HG03439 (cell line): ENCODE data around the gene NOP53.
"Not testable (repeated sequence)": the region's sequence is repeated elsewhere in the genome, so short reads cannot be mapped to it uniquely, and the experiment has no call there.

ENCODE experiments used
- ATAC-seq: cut with Tn5 transposase; IDR thresholded peaks from one replicate; pipeline ENCODE4 v1.9.1; 2021; ENCODE audit warnings: mild to moderate bottlenecking, moderate library complexity; ENCODE audit not compliant: unreplicated experiment

Gene NOP53

DNA sequence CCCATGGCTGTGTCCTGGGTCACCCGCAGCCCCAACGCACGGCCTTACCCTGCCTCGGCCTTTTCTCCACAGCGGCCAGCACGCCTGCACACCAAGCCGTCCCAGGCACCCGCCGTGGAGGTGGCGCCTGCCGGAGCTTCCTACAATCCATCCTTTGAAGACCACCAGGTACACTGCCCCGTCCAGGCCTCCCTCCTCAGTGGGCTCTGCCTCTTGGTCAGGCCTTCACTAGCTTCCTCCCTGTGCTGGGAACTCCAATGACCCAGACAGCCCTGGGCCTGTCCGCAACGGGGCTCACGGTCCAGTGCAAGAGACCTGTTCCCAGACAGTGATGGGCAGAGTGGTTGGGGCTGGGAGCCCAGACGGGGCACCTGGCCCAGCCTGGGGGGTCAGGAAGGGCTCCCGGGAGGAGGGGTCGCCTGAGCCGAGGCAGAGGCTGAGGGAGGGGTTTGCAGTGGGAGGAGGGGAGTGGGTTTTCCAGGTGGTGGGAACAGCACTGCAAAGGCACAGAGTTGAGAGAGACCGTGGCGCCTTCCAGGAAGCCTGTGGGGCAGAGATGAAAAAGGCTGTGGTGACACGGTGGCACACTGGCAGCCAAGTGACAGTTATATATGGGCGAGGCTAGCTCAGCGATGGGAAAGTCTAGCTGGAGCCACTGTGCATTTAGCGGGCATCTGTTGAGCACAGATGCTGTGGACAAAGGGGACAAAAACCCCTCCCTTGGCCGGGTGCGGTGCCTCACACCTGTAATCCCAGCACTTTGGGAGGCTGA lies 7.3 kb downstream of the NOP53 start:
- no peak for ATAC-seq

DNA sequence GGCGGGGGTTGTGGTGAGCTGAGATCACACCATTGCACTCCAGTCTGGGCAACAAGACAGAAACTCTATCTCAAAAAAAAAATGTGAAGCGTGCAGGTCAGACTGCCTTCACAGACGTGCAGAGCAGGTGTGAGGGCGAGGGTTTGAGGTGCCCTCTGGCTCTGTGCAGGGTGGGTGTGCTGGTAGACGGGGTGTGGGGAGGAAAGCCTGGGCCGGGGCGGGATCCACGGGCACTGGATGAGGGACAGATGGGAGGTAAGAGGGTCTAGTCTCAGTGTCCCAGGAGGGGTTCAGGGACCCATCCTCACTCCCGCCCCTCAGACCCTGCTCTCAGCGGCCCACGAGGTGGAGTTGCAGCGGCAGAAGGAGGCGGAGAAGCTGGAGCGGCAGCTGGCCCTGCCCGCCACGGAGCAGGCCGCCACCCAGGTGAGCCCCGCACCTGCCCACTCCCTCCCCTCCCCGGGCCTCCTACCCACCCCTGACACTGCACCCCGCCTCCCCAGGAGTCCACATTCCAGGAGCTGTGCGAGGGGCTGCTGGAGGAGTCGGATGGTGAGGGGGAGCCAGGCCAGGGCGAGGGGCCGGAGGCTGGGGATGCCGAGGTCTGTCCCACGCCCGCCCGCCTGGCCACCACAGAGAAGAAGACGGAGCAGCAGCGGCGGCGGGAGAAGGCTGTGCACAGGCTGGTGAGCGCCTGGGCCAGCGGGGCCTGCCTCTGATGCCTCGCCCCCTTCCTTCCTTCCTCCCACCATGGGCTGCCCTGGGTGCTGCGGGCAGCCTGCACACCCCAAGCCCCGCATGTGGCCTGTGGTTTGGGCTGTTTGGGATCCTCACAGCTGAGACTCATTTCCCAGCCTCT lies 9.1 kb downstream of the NOP53 start:
- no peak for ATAC-seq

DNA sequence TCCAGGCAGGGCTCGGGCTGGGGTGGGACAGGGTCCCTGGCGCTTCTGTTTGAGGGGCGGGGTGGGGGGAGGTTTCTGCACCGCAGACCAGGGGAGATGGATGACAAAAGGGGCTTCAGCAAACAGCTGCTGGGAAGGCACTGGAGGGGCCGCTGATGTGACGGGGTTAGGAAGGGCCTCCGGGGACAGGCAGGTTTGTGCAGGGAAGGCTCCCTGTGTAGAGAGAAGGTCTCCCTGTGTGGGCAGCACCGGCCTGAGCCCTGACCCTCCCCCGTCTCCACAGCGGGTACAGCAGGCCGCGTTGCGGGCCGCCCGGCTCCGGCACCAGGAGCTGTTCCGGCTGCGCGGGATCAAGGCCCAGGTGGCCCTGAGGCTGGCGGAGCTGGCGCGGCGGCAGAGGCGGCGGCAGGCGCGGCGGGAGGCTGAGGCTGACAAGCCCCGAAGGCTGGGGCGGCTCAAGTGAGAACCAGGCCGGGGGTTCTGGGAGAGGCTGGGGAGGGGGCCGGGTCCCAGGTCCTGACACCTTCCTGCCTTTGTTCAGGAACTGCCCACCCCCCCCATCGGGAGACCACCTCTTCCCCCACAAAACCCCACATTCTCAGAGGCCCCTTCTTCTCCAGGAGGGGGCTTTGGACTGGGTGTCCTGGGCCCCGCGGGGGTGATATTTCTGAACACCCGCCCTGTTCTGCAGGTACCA lies 9.9 kb downstream of the NOP53 start:
- no peak for ATAC-seq

DNA sequence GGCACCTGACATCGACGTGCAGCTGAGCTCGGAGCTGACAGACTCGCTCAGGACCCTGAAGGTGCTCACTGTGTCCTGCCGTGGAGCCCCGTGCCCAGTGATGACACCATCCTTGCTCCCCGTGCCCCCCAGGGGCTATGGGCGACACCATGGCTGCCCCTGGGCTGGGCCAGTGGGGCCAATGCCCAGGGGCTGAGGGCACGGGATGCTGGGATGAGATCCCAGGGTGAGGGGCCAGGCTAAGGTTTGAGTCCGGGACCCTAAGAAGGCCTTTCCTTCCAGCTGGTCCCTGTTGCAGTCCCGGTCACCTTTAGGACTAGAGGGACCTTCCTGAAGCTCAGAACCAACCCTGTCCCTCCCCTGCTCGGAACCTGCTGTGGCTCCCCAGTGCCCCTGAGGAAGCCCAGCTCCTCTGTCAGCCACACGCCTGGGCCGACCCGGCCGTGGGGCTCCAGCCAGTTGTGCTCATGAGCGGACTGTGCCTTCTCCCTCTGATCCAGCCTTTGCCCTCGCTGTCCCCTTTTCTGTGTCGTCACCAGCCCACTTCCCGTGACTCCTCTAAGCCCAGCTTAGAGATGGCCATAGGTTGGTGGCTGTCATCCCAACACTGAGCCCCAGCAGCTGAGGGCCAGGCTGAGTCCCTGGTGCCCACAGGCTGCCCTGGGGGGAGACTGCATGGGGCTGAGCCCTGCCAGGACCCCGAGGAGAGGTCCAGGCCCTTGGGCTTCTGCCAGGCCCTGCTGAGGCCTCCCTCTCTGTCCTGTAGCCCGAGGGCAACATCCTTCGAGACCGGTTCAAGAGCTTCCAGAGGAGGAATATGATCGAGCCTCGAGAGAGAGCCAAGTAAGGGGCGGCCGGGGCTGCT lies 10.6 kb downstream of the NOP53 start:
- ATAC-seq = no peak

DNA sequence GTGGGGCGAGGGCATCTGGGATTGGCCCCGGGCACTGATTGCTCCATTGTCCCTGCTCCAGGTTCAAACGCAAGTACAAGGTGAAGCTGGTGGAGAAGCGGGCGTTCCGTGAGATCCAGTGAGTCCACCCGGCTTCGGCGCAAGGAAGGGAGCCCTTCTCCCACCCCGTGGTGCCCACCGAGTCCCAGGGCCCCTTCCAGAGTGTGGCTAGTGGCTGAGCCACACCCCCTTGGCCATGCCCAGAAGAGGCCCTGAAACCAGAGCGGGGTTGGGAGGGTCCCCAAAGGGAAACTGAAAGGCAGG lies 11.2 kb downstream of the NOP53 start:
- no peak for ATAC-seq

DNA sequence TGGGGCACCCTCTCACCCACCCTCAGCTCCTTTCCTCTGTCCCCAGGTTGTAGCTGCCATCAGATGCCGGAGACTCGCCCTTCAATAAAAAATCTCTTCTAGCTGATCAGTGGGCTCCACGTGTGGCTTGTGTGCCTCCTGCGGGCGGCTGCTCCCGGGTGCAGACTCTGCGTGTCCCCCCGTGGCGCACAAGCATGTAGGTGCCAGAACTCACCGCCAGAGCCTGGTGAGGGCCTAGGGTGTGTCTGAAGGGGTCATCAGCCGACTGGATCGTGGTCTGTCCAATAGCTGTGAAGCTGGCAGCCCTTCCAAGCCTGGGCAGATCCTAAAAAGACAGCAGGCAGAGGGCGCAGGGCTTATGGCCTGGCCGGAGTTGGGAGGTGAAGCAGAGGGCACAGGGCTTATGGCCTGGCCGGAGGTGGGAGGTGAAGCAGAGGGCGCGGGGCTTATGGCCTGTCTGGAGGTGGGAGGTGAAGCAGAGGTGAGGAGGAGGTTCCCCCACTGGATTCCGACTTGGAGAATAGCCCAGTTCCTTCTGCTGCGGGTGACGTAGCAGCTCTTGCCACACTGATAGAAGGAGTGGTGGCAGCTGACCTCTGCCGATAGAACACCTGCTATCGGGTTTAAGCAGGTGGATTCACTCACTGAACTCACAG lies 11.7 kb downstream of the NOP53 start:
- no peak for ATAC-seq

DNA sequence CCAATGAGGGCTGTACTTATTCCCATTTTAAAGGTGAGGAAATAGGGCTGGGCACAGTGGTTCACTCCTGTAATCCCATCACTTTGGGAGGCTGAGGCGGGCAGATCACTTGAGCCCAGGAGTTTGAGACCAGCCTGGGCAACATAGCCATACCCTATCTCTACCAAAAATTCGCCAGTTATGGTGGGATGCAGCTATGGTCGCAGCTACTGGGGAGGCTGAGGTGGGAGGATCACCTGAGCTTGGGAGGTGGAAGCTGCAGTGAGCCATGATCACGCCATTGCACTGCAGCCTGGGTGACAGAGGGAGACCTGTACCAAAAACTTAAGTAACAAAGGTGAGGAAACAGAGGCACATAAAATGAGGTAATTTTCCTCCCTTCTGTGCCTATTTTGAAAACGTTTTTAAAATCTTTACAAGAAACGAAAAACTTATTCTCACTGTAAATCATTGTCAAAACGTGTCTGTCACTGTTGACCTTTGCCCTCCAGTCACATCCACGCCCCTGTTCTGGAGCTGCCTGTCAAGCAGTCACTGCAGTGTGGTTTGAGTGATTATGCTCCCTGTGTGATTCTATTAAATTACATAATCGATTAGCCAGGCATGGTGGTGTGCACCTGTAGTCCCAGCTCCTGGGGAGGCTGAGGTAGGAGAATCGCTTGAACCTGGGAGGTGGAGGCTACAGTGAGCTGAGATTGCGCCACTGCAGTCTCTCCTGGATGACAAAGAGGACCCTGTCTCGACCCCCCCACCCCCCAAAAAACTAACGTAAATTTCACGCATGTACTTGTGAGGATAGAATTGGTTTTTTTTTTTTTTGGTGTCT lies 12.5 kb downstream of the NOP53 start:
- no peak for ATAC-seq

DNA sequence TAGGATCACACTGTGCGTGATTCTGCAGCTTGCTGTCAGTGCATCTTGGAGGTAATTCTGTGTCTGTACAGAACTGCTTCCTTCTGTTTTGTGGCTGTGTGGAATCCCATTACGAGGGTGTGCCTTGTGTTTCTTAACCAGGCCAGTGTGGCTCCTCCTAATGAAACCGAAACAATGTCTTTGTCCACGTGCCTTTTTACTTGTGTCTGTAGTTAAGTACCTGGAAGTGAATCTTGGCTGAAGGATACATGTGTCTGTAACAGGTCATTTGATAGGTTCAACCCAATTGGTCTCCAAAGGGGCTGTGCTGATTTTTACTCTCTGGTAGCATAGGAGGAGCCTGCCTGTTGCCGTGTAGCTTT lies 13.1 kb downstream of the NOP53 start:
- no peak for ATAC-seq

DNA sequence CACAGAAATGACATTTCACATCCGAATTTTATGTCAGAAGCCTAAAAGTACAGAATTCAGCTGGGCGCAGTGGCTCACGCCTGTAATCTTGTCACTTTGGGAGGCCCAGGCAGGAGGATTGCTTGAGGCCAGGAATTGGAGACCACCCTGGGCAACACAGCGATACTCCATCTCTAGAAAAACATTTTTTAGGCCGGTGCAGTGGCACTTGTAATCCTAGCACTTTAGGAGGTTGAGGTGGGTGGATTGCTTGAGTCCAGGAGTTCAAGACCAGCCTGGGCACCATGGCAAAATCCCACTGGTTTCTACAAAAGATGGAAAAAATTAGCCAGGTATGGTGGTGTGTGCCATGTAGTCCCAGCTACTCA lies 15.3 kb downstream of the NOP53 start:
- ATAC-seq = no peak

DNA sequence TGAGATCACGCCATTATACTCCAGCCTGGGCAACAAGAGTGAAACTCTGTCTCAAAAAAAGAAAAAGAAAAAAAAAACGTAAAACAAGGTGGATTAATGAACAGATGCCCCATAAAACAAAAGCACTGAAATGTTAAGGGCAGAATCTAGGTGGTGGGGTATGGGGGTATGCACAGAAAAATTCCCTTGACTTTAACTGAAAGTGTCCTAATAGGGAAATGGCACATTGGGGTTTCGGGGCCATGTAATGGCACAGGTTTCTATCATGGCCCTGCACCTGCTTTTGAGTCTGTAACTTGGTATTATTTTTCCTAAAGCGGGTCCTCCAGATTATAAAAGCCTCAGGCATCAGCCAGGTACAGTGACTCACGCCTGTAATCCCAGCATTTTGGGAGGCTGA lies 16.2 kb downstream of the NOP53 start:
- ATAC-seq = no peak

DNA sequence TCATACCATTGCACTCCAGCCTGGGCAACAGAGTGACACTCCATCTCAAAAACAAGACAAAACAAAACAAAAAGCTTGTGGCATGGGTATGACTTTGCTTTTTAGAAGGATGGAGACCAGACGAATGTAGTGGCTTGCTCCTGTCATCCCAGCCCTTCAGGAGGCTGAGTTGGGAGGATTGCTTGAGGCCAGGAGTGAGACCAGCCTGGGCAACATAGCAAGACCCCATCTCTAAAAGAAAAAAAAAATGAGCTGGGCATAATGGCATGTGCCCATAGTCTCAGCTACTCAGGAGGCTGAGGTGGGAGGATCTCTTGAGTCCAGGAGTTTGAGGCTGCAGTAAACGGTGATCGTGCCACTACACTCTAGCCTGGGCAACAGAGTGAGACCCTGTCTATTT lies 16.8 kb downstream of the NOP53 start:
- no peak for ATAC-seq

DNA sequence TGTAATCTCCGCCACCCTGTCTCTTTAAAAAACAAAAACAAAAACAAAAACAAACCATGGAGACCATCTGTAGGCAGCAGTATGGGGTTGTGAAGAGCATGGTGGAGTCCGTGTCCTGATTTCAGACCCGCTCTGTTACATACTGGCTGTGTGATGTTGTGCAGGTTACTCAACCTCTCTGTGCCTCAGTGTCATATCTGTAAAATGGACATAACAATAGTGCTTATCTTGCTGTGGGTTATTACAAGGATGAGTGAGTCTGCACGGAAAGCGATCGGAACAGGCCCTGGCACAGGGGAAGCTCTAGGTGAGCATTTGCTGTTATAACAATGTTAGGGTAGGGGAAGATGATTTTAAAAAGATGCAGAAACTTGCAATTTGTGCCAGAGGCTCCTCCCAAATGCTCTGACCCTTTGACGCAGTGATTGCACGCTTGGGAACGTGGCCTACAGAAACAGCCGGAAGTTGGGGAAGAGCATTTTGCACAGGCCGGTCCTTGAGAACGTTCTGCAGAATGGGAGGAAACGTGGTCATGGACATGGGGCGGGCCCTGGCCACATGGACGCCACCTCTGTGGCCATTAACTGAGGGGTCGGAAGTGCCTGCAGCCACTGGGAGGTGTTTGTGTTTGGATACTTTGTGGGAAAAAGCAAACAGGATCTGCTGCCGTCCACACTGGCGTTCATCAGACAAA lies 17.4 kb downstream of the NOP53 start:
- no peak for ATAC-seq

DNA sequence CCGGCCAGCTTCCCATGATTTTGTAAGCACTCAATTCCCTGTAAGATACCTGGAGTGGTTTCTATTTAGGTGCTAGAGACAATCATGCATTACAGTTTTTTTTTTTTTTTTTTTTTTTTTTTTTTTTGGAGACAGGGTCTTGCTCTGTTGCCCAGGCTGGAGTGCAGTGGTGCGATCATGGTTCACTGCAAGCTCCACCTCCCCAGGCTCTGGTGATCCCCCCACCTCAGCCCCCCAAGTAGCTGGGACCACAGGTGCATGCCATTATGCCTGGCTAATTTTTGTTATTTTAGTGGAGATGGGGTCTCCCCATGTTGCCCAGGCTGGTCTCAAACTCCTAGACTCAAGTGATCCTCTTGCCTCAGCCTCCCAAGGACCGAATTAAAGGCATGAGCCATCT lies 19.4 kb downstream of the NOP53 start:
- not testable (repeated sequence) for ATAC-seq

DNA sequence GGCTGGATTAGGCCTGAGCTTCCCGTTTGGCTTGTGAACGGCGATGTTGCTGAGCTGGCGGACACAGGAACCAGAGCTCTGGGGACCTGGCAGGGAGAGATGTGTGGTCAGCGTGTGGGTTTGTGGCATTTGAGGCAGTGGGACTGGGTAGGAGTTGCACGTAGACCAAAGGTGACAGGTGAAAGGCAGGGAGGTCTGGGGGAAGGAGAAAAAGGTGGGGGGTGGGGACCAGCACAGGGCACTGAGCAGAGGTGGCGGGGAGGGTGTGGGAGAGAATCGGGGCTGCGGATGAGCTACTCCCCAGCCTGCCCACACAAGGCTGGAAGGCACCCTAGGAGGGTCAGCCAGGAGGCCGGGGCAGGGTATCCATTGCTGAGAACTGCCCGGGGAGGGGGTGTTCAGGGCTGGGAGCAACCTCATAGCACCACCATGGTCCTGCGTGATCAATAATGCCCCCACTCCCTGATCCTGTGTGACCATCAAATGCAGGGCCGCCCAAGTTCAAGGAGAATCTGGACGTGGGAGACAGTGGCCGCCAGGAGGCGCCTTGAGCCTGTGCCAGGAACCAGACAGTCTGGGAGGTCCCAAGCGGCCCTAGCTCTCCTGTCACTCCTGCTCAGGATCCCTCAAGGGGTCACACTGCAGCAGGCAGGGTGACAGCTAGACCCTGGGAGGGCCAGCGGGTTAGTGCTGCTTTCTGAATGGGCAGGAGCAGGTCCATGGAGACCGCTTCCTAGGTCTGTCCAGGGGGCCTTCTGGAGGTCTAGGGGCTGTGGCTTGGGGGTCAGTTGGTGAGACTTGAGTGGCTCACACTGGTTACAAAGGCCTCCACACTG lies 20.4 kb downstream of the NOP53 start:
- ATAC-seq = no peak

DNA sequence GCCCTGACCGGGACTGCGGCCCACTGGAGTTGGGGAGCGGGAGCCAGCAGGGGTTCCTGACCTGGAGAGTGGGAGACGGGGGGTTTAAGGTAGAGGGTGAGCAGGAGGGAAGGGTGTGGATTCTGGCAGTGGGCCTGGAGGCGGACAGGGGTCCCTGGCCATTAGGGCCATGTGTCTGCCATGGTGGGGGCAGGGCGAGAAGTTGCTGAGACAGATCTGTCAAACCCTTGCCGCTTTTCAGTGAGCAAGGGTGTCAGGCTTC lies 20.9 kb downstream of the NOP53 start:
- ATAC-seq = no peak

DNA sequence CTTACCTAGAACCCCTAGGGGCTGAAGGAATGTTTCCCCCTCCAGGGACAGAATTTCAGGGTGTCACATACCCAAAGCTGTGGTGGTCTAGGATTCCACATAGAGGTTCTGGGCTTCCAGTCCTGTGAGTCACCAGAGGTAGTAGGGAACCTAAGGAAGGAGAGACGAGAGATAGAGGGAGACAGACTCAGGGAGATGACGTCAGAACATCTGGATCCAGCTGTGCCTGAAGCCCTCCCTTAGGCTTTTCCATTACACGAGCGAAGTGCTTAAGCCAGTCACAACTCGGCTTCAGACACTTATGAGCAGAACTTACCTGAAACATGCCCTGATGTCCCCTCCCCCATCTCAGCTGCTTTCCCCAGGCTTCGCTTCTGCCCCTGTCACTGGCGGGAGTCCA lies 21.3 kb downstream of the NOP53 start:
- ATAC-seq = no peak

DNA sequence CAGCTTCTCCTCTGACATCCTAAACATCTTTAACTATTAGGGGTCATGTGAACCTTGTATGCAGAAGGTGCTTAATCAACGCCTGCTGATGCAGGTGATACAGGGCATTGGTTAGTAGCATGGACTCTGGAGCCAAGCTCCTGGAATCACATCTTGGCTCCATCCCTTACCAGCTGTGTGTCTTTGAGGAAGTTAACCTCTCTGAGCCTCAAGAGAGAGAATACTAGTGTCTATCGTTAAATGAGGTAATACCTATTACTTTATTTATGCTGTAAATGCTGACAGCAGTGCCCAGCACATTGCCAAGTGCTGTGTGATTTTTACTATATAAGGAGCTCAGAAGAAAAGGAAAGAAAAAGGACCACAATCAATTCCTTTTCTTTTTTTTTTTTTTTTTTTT lies 22.0 kb downstream of the NOP53 start:
- ATAC-seq = no peak

DNA sequence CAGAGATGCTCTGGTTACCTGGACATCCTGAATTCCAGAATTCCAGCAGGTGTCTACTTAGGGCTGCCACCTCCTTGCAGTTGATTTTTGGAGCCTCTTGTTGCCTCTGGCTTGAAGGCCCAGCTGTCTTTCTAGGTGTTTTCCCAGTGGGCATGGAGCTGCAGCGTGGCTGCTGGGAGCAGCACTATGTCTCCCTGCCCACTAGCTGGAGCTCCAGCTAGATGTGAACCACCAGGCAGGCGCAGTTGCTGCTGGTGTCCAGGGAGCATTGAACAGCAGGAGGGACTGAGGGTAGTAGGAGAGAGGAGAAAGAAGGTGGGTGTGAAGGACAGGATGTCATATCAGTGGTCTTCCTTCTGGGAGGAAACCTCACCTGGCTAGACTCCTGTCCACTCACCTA lies 23.3 kb downstream of the NOP53 start:
- no peak for ATAC-seq

DNA sequence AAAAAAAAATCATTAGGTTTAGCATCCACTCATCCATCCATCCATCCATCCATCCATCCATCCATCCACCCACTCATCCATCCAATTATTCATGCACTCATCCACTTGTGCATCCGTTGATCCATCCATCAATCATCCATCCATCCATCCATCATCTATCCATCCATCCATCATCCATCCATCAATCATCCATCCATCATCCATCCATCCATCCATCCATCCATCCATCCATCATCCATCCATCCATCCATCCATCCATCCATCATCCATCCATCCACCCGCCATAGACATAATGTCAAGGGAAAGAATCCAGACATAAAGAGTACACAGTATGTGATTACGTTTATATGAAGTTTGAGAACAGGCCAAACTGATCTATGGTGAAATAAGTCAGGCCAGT lies 24.2 kb downstream of the NOP53 start:
- ATAC-seq = no peak
